Stimulated activated CD4-positive, alpha-beta T cell treated with anti-CD3 and anti-CD28 coated beads, Interleukin-4, amount 100 ng/mL, for 24 hours (primary cell): ENCODE data around the gene ITPR2.
"Not testable (repeated sequence)": the region's sequence is repeated elsewhere in the genome, so short reads cannot be mapped to it uniquely, and the experiment has no call there.

ENCODE experiments used
- DNase-seq: peaks from one replicate; pipeline ENCODE4 v3.0.0-alpha.2; 2020

ITPR2 gene

DNA sequence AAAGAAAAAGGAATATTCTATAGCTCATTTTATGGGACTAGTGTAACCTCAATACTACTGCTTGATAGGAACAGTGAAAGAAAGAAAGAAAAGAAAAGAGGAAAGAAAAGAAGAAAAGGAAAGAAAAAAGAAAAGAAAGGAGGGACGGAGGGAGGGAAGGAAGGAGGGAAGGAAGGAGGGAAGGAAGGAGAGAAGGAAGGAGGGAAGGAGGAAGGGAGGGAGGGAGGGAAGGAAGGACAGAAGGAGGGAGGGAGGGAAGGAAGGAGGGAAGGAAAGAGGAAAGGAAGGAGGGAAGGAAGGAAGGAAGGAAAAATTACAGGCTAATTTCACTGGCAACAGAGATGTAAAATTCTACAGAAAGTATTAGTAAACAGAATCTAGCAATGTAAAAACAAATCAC lies 215.5 kb downstream of the ITPR2 start:
- DNase-seq, result no peak

DNA sequence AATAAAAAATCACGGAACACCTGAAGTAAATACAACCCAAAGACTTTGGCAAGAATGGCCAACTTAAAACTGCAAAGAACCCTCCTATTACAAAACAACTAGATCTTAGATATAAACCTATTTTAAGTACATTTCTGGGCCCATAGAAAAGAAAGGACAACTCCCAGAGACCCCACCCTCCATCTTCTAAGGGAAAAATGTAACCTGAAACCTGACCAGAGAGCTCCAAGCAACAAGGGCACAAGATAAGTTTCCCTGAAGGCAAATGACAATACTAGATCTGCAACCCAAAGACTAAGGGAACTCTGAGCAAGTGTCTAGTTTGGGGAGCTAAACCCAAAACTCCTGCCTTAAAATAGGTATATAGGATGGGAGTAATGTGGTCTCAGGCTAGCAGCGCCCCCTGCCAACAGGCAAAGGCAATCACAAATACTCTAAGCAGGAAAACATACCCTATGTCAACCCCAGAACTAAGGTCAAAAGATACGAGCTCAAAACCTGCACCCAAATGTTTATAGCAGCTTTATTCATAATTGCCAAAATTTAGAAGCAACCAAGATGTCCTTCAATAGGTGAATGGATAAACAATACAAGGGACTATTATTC lies 218.9 kb downstream of the ITPR2 start:
- DNase-seq, result peak; percentile 10

DNA sequence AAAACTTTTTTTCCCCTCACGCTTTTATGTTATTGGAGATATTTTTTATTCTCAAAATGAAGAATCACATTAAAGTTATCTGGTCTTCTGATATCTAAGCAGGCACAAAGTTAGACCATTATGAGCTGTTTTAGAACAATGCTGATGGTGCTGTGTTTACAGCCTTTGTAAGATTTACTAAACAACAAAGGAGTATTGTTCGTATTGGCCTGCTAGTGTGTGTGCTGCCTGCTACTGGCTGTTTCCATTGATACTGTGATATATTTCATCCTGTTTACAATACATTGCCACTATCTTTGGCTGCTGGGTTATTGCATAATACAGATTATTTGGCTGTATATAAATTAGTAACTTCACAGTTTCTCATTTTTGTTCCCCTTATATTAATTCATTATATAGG lies 220.8 kb downstream of the ITPR2 start:
- no peak for DNase-seq

DNA sequence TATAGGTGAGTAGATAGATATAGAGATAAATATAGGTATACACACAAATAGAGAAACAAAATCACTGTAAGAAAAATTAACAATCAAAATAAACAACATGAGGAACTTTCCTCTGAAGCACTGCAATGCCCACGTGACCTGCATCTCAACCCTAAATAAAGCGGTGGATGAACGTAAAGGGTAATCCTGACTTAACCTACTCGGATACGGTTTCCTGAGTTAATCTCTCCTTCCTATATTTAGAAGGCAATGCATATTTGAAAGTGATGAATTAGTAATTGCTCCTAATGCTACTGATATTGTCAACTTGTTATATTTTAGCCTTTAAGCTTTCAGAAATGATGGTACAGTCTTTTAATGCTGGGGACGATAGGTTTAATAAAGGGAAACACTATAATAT lies 221.4 kb downstream of the ITPR2 start:
- no peak for DNase-seq

DNA sequence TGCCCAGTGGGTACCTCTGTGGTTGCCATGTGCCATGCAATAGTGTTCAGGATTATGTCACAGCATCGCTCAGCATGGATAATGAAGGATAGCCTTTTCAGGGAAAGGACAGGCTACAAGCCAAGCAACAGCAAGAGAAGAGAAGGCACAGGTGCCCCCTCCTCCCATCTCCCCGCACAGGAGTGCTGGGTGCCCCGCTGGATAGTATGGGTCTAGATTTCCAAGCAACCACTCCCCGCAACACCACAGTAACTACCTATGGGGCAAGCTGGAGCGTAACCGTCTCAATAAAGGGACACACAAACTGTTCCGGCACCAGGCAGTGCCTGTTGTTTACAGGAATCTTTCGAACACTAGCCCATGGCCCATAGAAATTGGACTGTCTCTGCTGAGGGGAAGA lies 222.2 kb downstream of the ITPR2 start:
- no peak for DNase-seq

DNA sequence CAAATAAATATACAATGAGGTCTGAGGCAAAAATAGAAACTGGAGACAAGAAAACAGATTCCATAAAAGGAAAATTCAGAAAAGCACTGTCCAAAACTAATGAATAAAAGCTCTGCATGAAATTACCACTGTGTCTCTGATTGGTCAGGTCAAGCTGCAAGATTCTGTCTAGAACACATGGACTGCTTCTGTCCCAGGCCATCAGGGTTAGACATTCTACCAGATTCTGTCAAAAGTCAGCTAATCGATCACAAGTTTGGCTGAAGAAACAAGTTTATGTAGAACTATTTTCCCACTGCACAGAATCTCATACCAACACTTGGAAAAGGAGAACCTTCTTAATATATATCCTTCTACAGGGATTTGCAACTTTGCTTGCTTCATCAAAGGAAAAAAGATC lies 223.0 kb downstream of the ITPR2 start:
- DNase-seq, result no peak

DNA sequence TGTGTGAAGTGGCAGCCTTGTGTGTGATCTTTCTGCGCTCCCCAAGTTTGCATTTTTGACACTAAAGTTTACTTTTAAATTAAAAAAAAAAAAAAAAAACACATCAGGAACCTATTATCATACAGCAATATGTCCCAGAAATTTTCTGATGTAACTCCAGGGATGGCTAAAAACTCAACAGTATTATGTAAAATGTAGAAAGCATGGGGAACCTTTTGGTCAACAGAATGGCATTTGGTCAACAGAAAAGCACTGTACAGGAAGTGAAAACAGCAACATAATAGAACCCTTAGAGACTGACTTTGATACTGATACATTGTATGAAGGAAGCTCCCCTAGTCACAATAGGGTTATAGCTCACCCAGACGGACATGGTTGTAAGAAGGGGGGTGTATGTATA lies 224.3 kb downstream of the ITPR2 start:
- no peak for DNase-seq

DNA sequence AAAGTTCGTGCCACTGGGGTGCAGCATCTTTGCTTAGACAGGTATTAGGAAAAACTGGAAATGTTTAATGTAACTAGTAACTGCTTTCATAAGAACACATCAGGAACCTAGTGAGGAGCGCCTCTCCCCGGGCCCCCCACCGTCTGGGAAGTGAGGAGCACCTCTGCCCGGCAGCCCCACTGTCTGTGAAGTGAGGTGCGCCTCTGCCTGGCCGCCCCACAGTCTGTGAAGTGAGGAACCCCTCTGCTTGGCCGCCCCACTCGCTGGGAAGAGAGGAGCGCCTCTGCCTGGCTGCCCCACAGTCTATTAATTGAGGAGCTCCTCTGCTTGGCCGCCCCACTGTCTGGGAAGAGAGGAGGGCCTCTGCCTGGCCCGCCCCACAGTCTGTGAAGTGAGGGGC lies 224.7 kb downstream of the ITPR2 start:
- no peak for DNase-seq

DNA sequence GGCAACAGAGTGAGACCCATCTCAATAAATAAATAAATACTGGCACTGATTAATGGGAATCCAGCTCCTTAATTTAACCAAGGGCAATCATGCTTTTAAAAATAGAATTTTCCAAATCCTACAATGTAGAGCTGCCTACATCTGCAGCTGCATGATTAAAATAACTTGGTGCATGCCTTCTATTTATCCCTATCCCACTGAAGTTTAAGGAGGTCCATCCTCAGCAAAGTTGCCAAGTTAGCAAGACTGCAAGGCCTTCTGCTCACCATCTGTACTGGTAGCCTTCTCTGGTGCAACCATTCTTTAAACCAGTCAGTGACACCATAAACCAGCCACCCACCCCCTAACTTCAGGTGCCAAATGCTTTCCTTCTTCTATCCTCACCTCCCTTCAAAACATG lies 226.1 kb downstream of the ITPR2 start:
- no peak for DNase-seq

DNA sequence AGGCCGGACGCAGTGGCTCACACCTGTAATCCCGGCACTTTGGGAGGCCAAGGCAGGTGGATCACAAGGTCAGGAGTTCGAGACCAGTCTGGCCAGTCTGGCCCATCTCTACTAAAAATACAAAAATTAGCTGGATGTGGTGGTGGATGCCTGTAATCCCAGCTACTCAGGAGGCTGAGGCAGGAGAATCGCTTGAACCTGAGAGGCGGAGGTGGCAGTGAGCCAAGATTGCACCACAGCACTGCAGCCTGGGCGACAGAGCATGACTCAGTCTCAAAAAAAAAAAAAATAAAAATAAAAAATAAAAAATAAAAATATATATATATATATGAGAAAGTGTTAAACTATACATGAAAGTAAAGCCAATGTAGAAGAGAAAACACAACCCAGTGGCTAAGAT lies 228.2 kb downstream of the ITPR2 start:
- DNase-seq, result not testable (repeated sequence)

DNA sequence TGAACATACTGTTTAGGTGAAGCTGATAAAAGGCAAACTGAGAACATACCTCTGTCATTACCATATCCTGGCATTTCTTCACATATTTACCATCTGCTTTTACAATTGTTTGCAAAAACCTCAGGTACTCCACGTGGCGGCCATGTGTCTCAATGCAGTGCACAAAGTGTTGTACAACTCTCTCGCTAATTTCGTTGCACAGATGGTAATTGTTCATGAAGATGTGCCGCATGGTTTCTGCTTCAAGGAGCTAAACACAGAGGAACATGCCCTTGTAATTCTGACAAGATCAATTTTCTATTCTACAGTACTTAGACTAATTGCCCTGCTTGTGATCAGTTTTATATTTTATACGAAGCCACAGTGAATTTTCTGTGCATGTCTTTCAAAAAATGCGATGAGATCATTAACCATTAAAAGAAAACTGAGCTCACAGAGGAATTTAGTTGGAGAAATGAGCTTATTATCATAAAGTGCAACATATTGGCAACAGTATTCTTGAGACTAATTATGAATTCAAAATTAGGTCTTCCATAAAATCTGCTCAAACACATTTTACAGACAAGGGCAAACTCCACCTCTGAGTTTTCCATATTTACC lies 233.8 kb downstream of the ITPR2 start:
- DNase-seq, result no peak

DNA sequence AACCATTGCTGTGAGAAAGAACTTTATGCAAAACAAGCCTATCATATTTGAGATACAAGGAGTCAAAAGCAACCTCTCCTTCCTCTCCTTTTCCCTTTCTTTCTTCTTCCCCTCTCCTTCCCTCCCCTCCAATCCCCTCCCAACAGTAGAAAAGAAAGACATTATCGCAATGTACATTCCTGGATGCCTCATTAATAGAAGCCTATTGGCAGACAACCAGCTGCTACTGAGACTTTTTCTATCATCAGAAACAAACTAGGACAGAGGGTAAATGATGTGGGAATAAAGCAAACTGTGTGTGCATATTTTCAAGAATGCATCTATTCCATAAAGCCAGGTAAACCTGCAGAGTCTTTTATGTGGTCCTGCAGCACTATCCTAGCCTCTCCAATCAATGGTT lies 237.2 kb downstream of the ITPR2 start:
- no peak for DNase-seq

DNA sequence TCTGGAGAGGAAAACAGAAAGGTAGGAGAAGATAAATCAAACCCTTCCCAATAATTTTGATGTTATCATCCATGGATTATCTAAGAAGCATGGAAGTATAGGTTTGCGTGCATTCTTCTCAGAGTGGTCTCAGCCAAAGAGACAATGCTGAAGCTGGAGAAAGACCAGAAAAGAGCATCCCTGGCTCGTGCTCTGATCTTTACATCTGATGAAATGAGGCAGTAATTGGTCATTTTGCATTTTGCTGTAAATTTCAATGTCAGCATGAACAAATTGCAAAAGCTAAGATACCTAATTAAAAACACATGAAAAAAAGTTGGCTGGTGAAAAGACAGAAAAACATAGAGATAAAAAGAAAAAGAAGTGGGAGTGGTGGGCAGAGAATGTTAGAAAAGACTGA lies 252.4 kb downstream of the ITPR2 start:
- DNase-seq, result no peak

DNA sequence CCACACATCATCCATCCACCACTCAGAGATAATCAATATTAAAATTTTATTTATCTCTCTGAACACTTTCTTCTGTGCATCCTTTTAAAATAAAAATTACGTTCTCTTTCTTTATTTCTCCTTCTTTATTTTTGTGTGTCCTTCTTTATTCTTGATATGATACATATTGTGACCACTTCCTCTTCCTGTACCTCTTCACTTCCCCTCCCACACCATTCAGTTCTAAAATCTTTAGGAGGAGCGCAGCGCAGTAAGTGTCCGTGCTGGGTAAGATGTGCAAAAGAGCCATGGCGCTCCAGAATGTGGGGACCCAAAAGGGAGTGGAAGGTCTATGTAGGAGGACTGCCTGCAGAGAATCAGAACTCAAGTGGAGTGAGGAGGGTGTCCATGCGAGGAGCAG lies 256.7 kb downstream of the ITPR2 start:
- DNase-seq, result no peak

DNA sequence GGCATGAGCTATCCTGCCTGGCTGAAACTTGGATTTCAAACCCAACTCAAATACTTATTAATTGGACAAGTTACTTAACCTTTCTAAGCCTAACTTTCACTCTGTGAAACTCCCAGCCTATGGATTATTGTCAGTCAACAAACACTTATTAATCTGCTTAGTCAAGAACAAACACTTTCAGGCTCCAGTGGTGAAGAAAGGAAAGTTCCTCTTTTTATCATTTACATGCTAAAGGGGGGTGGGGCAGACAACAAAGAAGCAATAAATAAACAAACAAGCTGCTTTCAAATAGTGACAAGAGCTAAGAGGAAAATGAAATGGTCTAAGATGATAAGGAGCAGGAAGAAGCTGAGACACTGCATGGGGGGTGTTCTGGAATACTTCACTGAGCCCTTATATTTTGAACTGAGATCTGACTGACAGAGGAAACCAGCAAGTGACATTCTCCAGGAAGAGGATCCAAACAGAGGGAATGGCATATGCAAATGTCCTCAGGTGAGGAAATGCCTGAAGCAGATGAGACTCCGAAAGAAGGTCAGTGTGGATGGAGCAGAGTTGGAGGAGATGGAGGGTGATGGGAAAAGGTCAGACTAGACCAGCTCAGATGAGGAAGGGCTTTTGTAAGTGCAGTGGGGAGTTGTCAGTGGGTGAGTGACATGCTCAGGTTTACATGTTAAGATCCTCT lies 259.6 kb downstream of the ITPR2 start:
- no peak for DNase-seq

DNA sequence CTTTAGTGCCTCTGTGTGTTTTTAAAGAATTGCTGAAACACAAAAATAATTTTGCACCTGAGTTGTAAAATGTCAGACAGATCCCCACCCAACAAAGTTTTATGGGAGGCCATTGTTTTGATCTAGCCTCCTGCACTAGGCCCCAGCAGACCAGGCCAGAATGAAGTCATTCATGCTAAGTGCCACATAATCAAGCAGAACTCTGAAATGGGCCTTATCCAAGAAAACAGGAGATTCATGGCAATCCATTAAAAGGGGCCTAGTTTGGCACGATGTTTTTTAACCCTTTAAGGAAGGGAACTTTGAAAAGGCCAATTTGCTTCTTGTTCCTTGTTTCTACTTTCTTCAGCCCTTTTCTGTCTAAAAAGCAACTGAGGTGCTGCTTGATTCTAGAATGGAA lies 260.9 kb downstream of the ITPR2 start:
- DNase-seq, result no peak

DNA sequence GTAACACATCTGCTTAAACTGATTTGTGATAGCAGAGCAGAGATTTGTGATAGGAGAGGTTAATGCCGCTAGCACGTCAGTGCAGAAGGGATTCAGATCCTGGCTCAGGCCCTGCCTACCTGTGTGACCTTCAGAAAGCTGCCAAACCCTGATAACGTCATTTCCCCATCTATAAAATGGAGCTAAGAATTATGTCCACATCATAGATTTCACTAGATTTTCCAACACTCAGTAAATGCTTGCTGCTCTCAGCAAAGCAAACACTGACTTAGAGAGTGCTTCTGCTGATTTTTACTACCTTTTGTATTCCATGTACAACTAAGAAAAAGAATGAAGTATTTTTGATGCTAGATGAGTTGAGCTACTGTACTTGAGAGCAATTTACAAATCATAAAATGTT lies 261.4 kb downstream of the ITPR2 start:
- no peak for DNase-seq

DNA sequence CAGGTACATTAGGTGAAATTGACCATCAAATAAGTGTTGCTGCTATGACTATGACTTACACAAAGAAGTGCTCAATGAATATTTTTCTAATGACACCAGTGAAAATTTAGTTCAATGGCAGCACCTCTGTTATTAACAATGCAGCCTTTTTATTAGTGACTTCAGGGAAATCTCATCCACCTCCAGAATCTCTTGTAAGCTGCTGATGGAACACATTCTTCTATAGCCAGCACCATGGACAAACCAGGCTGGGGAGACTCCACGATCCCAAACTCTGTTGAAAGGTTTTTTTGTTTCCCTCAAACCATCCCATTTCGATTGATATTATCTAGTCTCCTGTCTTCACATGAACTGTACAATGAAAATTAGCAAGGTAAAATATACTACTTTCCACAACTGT lies 265.9 kb downstream of the ITPR2 start:
- no peak for DNase-seq

DNA sequence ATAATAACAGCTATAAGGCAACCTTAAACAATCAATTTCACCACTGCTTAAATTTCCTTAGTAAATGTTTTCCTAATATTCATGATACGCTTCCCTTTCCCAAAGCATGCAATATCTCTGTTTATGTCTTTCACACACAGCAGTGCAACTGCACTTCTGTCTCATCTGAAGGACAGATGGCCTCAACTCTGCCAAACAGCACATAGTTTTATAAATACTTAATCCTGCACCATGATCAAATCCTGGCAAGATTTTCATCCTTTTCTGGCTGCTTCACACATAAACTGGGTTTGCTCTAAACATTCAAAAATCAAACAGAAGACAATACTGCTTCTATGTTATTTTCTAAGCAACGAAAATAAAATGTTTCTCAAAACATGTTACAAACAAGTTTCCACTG lies 266.3 kb downstream of the ITPR2 start:
- DNase-seq, result no peak

DNA sequence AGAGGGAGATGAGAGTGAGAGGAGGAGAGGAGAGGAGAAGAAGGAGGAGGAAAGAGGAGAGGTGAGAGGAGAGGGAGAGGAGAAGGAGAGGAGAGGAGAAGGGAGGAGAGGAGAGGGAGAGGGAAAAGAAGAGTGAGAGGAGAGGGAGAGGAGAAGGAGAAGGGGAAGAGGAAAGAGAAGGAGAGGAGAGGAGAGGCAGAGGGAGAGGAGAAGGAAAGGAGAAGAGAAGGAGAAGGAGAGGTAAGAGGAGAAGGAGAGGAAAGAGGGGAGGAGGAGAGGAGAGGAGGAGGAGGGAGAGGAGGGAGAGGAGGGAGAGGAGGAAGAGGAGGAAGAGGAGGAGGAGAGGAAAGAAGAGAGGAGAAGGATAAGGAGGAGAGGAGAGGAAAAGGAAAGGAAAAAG lies 266.8 kb downstream of the ITPR2 start:
- DNase-seq, result no peak

DNA sequence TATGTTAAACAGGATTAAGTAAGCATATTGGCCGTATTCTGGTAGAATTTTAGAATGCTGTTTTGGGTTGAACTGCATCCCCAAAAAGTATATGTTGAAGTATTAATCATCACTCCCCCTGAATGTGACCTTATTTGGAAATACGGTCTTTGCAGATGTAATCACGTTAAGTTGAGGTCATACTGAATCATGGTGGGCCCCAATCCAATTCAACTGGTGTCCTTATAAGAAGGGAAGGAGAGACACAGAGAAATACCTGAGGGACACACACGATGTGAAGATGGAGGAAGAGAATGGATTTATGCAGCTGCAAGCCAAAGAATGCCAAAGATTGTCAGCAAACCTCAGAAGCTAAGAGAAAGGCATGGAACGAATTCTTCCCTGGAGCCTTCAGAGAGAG lies 268.6 kb downstream of the ITPR2 start:
- no peak for DNase-seq

DNA sequence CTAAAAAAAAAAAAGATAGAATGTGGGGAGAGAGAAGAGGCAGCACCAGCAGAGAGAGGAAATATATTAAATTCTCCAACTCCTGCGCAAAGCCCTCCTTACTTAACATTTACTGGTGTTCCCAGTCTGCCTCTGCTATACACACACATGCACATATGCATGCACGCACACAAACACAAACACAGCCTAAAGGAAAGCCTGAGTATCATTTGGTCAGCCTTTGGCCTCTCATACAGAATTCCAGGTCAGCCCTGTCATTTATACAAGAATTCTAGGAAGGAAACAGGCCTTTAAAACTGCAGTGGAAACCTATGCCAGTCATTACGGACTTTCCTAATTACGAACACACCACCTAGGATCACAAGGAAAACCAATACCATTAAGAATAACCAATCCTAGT lies 269.4 kb downstream of the ITPR2 start:
- DNase-seq, result no peak

DNA sequence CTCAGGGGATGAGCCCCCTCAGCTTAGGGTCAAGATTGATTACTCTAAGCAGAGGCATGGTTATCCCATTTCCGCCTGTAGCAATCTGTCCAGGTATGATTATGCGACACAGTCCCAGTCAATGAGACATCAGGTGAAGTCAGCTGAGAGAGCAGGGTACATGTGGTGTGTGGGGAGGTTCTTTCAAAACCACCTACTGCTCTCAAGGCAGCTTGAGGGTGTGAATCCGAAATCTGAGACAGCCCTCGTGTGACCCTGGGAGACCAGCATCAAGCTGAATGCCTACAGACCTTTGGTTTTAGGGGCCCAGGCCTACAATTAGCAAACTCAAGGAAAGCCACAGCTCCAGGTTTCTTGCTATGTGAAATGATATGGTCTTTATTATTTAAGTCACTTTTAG lies 275.7 kb downstream of the ITPR2 start:
- no peak for DNase-seq

DNA sequence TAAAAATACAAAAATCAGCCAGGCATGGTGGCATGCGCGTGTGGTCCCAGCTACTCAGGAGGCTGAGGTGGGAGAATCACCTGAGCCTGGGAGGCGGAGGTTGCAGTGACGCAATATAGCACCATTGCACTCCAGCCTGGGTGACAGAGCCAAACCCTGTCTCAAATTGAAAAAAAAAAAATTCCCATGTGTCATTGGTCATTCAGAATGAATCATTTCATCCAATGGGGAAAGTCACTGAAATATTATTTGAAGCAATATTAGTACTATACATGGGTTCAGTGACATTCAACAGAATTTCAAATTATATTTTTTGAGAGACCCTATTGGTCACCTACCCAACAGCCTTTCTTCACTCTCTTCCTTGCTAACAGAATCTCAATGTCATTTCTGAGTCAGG lies 276.1 kb downstream of the ITPR2 start:
- no peak for DNase-seq

DNA sequence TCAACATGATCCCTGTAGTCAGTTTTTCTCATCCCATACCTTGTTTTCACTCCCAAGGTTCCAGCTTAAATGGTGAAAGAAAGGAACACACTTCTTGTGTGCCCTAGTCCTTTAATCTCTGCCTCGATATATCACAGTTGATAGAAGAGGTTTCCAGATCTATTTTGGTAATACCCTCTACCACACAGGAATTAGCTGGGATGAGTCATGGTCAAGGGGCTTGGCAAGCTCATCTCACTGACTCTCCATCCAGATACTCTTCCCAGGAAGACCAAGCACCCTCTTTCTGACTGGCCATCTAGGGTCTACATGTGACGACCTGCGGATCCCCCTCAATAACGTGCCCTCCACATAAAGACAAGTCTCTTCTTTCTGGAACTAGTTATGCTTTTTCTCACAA lies 277.9 kb downstream of the ITPR2 start:
- DNase-seq, result no peak
